Activated T-cell treated with anti-CD3 and anti-CD28 coated beads, Interleukin-2, amount 50 U/mL, for 24 hours (primary cell): ENCODE results near the gene LHX3.

Experiments used
- DNase-seq: peaks from one replicate; pipeline ENCODE4 v3.0.0-alpha.2; 2020
- H3K27ac Mint-ChIP-seq: 2 replicates; pipeline ENCODE4 v1.8.0; 2020; ENCODE audit warnings: mild to moderate bottlenecking, mixed read lengths
- H3K27me3 Mint-ChIP-seq: 2 replicates; pipeline ENCODE4 v1.8.0; 2020; ENCODE audit warnings: mixed read lengths
- H3K36me3 Mint-ChIP-seq: 2 replicates; pipeline ENCODE4 v1.8.0; 2020; ENCODE audit warnings: low read depth, mixed read lengths
- H3K4me1 Mint-ChIP-seq: 2 replicates; pipeline ENCODE4 v1.8.0; 2020; ENCODE audit warnings: low read depth, mixed read lengths
- H3K4me3 Mint-ChIP-seq: 2 replicates; pipeline ENCODE4 v1.8.0; 2020; ENCODE audit warnings: mild to moderate bottlenecking, moderate library complexity, mixed read lengths
- H3K9me3 Mint-ChIP-seq: 2 replicates; pipeline ENCODE4 v1.8.0; 2020; ENCODE audit warnings: mixed read lengths

LHX3 gene

DNA sequence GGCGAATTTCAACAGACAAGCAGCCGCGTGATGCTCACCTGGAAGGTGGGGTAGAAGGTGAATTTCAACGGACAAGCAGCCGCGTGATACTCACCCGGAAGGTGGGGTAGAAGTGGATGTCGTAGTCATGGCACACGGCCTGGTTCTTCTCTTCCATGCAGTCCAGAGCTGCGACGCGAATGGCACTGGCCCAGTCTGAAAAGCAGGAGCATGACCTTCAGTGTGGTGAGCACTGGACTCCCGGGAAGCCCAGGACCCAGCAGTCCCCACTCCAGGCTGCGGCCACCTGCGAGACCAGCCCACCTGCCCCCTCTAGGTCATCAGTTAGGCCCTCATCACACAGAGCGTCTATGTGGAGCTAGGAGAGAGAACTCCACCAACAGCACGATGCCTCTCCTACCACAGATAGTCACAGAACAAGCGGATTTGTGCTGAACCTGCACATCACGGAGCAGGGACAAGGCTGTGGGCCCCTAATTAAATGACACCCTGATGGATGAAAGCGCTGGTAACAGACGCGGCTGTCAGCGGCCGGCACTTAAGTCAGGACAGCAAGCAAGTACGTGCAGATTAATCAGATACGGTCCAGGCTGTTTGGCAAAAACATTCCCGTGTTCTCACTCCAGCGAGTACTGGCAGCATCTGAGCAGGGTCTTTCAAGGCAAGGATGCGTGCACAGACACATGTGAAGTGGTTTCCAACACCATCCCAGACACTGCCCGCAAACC lies 21.9 kb upstream of the LHX3 start:
- no peaks in the 10 kb centered on the region for H3K9me3 Mint-ChIP-seq
- peaks cover 47% of the 10 kb centered on the region for H3K4me1 Mint-ChIP-seq
- no peak overlapping the region for H3K27ac Mint-ChIP-seq
- DNase-seq = no peak
- no peak overlapping the region for H3K4me3 Mint-ChIP-seq
- peaks cover 89% of the 10 kb centered on the region for H3K36me3 Mint-ChIP-seq
- H3K27me3 Mint-ChIP-seq = no peaks in the 10 kb centered on the region

DNA sequence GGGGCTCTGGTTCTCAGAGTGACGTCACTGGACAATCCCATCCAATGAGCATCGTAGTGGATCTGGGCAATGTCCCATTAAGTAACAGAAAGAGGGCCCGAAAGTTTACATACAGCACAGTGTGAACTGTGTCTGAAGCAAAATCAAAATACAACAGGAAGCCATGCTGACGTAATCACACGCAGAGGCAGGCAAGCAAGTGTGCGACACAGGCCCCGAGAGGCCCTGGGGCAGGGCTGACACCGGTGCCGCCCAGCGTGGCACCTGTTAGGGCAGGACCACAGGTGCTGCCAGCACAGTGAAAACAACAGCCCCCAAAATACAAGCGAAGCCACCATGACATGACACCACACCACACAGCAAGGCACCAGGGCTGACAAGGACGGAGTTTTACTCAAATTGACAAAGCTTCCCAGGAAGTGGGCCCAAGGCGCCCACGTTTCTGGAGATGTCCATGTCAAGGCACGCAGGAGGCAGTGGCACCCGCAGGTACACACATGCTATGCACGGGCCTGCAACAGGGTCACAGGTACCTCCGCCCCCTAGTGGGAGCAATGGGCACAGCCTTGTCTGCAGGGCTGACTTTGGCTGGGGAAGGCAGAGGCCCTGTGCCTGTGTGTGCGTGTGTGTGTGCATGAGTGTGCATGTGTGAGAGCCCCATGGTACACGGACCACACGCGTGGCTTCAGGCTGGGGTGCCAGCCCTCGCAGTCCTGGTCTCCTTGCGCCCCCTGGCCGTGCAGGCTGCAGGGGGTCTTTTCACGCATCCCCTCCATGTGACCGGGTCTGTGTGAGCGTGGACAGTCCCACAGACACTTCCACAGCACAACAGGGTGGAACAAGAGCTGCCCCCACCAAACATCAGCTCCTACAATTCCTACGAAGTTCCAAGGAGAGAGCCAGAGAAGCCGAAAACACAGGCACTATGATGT lies 21.1 kb upstream of the LHX3 start:
- Mint-ChIP-seq H3K27ac (peak overlapping the region; percentile 62), H3K9me3 (no peaks in the 10 kb centered on the region), H3K4me1 (peaks cover 41% of the 10 kb centered on the region), H3K36me3 (peaks cover 89% of the 10 kb centered on the region), H3K27me3 (no peaks in the 10 kb centered on the region), H3K4me3 (peak overlapping the region; percentile 5)
- DNase-seq = peak; percentile 78

DNA sequence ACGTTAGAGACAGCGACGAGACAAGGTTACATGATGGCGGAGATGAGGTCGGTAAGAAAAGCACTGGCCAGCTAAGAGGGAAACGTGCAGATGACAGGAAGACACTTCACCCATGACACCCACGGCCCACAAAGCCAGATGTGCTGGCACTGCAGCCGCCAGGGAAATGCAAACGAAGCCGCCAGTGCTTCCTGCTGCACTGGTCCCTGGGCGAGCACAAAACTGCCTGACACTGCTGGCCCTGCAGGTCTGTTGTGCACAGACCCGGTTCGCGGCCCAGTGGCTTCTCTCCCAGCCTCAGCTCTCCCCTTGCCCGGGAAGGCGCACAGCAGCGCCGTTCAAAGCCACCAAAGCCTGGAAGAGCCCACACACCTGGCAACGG lies 20.4 kb upstream of the LHX3 start:
- DNase-seq = no peak
- H3K36me3 Mint-ChIP-seq = peaks cover 89% of the 10 kb centered on the region
- H3K9me3 Mint-ChIP-seq = no peaks in the 10 kb centered on the region
- H3K4me3 Mint-ChIP-seq = peak overlapping the region; percentile 5
- peak overlapping the region; percentile 62 for H3K27ac Mint-ChIP-seq
- H3K27me3 Mint-ChIP-seq = no peaks in the 10 kb centered on the region
- H3K4me1 Mint-ChIP-seq = peaks cover 42% of the 10 kb centered on the region

DNA sequence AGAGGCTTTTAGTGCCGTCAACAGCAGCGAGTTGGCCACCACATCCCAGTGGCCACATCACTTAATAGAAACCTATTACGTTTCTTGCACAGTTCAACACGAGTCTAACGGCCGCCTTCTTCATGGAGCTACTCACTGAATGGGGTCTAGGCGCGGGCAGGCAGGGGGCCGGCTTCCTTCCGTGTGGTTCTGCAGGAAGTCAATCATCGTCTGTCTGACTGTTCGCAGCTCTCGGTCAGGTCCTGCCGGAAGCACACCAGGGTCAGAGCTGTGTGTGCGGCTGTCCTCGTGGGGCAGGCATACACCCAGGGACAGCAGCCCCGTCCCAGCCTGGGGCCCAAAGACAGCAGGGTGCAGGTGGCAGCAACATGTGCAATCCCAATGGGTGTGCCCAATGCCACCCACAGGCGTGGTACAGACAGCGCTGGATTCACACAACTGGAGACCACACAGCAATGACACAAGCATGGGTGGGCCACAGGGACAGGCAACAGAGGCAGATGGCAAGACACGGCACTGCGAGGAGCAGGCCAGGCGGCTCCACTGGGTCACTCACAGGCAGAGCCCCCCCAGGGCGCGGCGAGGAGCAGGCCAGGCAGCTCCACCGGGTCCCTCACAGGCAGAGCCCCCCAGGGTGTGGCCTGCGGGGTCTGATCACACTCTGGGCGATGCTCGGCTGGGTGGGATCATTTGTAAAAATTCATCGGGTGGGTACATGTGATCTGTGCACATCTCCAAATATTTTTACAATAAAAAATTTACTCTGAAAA lies 19.1 kb upstream of the LHX3 start:
- Mint-ChIP-seq H3K36me3 (peaks cover 90% of the 10 kb centered on the region), H3K4me1 (peaks cover 42% of the 10 kb centered on the region), H3K27ac (no peak overlapping the region), H3K4me3 (no peak overlapping the region), H3K27me3 (no peaks in the 10 kb centered on the region), H3K9me3 (no peaks in the 10 kb centered on the region)
- no peak for DNase-seq

DNA sequence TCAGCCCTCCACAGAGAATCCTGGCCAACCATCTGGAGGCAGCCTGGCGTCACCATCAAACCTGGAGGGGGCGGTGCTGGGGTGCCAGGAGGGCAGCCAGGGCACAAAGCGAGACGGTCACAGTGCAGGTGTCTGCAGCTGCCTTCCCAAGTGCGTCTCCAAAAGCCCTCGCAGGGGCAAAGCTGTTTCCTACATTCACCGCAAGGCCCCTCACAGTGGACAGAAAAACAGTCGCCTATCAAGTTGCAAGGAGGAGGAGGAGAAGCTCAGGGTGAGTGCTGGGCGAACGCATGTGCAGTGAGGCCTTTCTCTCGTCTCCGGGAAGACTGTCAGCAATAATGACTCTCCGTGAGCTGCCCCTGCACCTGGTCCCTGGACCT lies 18.0 kb upstream of the LHX3 start:
- Mint-ChIP-seq H3K27ac (no peak overlapping the region), H3K4me1 (peaks cover 30% of the 10 kb centered on the region), H3K4me3 (no peak overlapping the region), H3K9me3 (no peaks in the 10 kb centered on the region), H3K27me3 (no peaks in the 10 kb centered on the region), H3K36me3 (peaks cover 91% of the 10 kb centered on the region)
- DNase-seq = no peak

DNA sequence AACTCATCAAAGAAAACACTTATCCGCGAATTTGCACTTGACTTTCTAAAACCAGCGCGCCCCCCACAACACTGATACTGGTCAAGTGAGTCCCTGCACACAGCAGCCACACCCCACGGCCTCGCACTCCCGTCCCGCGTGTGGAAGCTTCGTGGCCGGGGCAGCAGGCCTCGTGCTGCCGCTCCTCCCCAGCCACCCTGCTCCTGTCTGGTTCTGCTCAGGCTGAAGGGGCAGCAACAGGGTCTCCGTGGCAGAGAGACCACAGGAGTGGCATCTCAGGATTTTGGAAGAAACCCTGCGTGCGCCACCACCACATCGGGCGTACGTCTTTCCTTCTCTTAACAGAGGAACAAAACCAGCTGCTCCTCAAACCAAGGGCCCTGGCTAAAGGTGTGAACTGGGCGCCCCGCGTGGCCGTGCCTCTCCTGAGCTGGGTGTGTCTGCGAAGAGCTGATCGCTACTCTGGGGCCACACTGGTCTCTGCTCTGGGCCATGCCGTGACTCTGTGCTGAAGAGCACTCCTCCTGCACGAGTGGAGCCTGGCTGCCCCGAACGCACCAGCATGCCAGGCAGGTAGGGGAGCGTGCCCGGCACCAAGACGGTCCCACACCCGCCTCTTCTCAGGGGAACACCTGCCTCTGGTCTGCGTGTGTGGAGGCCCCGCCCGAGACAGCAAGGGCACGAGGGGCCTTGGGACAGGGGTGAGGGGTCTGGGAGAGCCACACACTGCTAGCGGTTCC lies 17.4 kb upstream of the LHX3 start:
- no peak for DNase-seq
- H3K9me3 Mint-ChIP-seq = no peaks in the 10 kb centered on the region
- peaks cover 93% of the 10 kb centered on the region for H3K36me3 Mint-ChIP-seq
- H3K4me3 Mint-ChIP-seq = no peak overlapping the region
- peaks cover 27% of the 10 kb centered on the region for H3K4me1 Mint-ChIP-seq
- H3K27ac Mint-ChIP-seq = no peak overlapping the region
- no peaks in the 10 kb centered on the region for H3K27me3 Mint-ChIP-seq

DNA sequence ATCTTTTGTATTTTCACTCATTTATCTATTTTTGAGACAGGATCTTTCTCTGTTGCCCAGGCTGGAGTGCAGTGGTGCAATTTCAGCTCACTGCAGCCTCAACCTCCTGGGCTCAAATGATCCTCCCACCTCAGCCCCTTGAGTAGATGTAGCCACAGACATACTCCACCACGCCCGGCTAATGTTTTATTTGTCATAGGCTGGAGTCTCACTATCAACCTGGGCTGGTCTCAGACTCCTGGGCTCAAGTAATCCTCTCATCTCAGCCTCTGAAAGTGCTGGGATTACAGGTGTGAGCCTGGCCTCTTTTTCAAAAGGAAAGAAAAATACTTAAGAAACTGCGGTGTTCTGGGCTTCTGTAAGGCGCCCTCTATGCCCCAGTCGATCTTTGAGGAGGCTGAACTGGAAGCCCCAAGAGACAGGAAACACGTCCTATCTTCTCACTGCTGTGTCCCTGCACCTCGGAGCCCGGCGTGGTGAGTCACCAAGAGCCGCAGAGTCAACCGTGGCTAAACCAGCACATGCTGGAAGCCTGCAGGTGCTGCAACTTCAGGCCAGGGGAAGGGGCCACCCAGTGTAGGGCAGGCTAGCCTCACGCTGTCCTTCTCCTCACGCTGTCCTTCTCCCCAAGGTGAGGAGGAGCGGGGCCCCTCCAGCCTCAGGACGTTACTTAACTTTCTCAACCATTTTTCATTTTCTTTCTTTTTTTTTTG lies 15.2 kb upstream of the LHX3 start:
- no peak for DNase-seq
- Mint-ChIP-seq H3K4me3 (no peak overlapping the region), H3K27me3 (no peaks in the 10 kb centered on the region), H3K4me1 (peaks cover 13% of the 10 kb centered on the region), H3K27ac (peak overlapping the region; percentile 29), H3K36me3 (peaks cover 95% of the 10 kb centered on the region), H3K9me3 (no peaks in the 10 kb centered on the region)

DNA sequence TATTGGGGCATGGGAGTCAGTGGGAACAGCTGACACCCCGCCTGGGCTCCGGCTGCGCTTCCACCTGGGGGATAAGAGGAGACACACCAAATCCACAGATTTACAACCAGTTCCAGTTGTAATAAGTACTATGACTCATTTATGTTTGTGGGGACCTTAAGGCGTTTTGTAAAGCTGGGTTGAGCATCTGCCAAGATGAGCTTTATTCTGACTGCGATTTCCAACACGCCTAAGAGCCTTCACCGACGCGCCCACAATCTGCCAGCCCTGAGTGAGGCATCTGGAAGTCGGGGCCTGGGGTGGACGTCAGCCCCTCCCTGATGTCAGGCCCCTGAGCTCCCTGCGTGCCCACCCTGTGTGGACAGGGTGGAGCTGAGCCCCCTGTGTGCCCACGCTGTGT lies 14.3 kb upstream of the LHX3 start:
- DNase-seq = no peak
- Mint-ChIP-seq H3K4me1 (peaks cover 11% of the 10 kb centered on the region), H3K9me3 (no peaks in the 10 kb centered on the region), H3K36me3 (peaks cover 96% of the 10 kb centered on the region), H3K27me3 (no peaks in the 10 kb centered on the region), H3K4me3 (no peak overlapping the region), H3K27ac (no peak overlapping the region)

DNA sequence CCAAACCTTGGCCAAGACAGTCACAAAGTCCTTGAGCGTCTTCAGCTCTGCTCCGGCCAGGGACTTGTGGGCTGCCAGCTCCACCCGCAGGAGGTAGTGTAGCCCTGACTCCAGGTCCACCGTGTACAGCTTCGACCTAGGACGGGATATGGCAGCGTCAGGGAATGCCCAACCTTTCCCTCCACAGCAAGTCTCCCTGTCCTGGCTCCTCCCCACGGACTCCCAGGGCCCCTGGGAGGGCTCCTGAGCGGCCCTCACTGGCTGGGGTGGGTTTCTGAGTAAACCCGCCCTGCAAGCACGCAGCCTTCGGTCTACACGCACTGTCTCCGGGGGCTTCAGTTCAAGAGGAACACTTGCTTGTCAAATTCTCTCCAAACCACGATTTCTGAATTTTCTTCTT lies 13.7 kb upstream of the LHX3 start:
- H3K27ac Mint-ChIP-seq = no peak overlapping the region
- peaks cover 11% of the 10 kb centered on the region for H3K4me1 Mint-ChIP-seq
- peaks cover 97% of the 10 kb centered on the region for H3K36me3 Mint-ChIP-seq
- no peaks in the 10 kb centered on the region for H3K9me3 Mint-ChIP-seq
- H3K4me3 Mint-ChIP-seq = no peak overlapping the region
- no peaks in the 10 kb centered on the region for H3K27me3 Mint-ChIP-seq
- DNase-seq = no peak

DNA sequence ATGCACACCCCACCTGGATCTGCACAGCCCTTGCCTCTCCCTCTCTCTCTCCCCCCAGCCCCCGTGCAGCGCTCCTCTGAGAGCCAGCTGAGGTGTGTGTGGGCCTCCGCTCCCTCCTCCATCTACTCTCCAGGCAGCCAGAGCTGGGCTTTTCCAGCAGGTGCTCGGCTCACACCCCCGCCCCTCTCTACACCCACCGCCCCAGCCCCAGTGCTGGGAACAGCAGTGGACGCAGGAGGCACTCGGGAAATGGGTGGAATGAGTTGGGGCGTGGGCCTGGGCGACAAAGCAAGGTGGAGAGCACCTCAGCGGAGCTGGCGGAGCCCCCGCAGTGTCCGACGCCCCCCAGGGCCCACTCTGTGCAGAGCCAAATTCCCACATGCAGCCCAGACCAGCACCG lies 13.3 kb upstream of the LHX3 start:
- Mint-ChIP-seq H3K9me3 (no peaks in the 10 kb centered on the region), H3K36me3 (peaks cover 97% of the 10 kb centered on the region), H3K27ac (no peak overlapping the region), H3K4me1 (peaks cover 11% of the 10 kb centered on the region), H3K4me3 (no peak overlapping the region), H3K27me3 (no peaks in the 10 kb centered on the region)
- no peak for DNase-seq

DNA sequence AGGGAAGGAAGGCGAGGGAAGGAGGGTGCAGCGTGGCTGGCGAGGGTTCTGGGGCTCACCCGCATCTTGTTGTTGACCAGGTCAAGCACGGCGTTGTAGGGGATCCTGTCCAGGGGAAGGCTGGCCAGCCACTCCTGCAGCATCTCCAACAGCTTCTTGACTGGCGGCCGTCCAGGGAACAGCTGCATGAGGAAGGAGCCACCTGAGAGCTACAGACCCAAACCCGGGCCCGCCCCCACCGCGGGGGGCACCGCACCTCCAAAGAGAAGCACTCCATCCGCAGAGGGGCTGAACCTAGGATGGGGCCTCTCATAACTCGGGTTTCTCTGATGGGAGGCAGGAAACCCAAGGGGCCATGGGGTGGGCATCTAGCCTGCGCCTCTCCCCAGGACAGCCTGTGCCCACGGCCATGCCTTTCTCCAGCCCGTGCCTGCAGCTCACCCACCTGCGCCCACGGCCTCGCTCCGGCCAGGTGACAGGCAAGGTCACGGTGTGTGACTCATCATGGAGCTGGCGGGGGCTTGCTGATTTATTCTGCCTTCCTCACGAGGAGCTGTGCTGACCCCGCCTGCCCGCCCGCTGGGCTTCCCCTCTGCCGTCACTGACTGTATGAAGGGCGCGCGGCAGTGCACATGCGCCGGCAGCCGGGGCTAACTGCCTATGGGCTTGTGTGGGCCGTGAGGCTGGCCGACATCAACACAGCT lies 11.8 kb upstream of the LHX3 start:
- Mint-ChIP-seq H3K27me3 (no peaks in the 10 kb centered on the region), H3K36me3 (peaks cover 97% of the 10 kb centered on the region), H3K9me3 (no peaks in the 10 kb centered on the region), H3K27ac (no peak overlapping the region), H3K4me1 (peaks cover 11% of the 10 kb centered on the region), H3K4me3 (no peak overlapping the region)
- DNase-seq = no peak

DNA sequence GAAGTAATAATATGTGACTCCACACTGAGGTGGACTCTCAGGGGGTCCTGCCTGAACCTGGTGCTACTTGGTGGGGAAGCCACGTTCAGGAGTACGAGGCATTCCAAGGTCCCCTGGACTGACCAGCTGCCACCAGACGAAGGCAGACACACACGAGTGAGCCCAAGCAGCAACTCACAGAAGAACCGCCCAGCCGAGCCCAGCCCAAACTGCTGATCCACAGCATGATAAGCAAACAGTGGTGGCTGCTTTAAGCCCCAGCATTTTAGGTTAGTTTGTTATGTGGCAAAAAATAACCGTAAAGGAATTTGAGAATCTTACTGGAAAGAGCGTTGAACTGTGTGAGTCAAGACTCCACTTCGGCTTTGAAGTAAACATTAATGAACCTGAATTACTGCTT lies 8.8 kb upstream of the LHX3 start:
- H3K9me3 Mint-ChIP-seq = no peaks in the 10 kb centered on the region
- H3K27ac Mint-ChIP-seq = no peak overlapping the region
- no peak for DNase-seq
- H3K4me3 Mint-ChIP-seq = no peak overlapping the region
- no peaks in the 10 kb centered on the region for H3K4me1 Mint-ChIP-seq
- H3K36me3 Mint-ChIP-seq = peaks cover 99% of the 10 kb centered on the region
- H3K27me3 Mint-ChIP-seq = no peaks in the 10 kb centered on the region

DNA sequence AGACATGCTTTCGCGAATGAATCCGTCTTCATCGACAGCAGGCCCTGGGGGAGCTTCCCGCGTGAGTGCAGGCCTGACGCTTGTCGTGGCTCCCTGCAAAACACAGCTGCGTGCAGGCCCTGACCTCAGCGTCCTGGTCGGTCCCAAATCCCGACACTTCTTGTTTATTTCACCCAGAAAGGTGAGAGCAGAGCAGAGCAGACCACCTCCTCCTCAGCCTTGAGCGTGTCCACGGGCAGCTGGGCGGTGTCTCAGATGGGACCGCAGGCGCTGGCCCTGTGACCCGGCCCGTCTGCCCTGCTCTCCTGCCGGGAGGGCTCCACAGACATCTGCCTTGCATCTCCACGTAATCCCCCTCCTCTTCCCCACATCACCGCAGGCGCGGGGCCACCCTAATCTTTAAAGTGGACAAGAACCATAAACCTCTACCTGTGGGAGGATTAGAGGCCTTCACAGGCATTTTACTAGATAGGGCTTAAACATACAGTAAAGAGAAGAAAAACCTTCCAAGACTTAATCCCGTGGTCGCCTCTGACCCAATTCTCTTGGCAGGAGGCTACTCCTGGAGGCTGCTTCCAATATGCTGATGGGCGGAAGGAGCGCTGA lies 7.5 kb upstream of the LHX3 start:
- DNase-seq = no peak
- Mint-ChIP-seq H3K27me3 (no peaks in the 10 kb centered on the region), H3K27ac (no peak overlapping the region), H3K4me3 (no peak overlapping the region), H3K9me3 (no peaks in the 10 kb centered on the region), H3K4me1 (no peaks in the 10 kb centered on the region), H3K36me3 (peaks cover 97% of the 10 kb centered on the region)
